Trophoblast cell (in vitro differentiated cells and primary cell): Measurements from ENCODE around the gene TBC1D22A.

Experiments
- DNase-seq, 2 donors: peaks; one replicate each; pipeline ENCODE4 v3.0.0-alpha.2; 2016
- H2AFZ ChIP-seq: 2 replicates; pipeline ENCODE4 v1.6.1; 2013; ENCODE audit warnings: low read length, moderate library complexity, mild to moderate bottlenecking; ENCODE audit not compliant: insufficient read depth, poor library complexity
- H2AK5ac ChIP-seq: 2 replicates; pipeline ENCODE4 v1.6.1; 2013; ENCODE audit warnings: mild to moderate bottlenecking, low read length
- H2BK120ac ChIP-seq: 2 replicates; pipeline ENCODE4 v1.6.1; 2013; ENCODE audit warnings: low read length, mild to moderate bottlenecking, moderate library complexity; ENCODE audit not compliant: insufficient read depth, poor library complexity
- H2BK12ac ChIP-seq: 2 replicates; pipeline ENCODE4 v1.6.1; 2013; ENCODE audit warnings: mild to moderate bottlenecking, low read length, moderate library complexity
- H2BK5ac ChIP-seq: 2 replicates; pipeline ENCODE4 v1.6.1; 2013; ENCODE audit warnings: low read length, low read depth, moderate library complexity, mild to moderate bottlenecking; ENCODE audit not compliant: poor library complexity
- H3K14ac ChIP-seq: 2 replicates; pipeline ENCODE4 v1.6.1; 2013; ENCODE audit warnings: mild to moderate bottlenecking, low read length
- H3K18ac ChIP-seq: 2 replicates; pipeline ENCODE4 v1.6.1; 2013; ENCODE audit warnings: mild to moderate bottlenecking, low read length
- H3K23ac ChIP-seq: 2 replicates; pipeline ENCODE4 v1.6.1; 2013; ENCODE audit warnings: low read length
- H3K27ac ChIP-seq: 2 replicates; pipeline ENCODE4 v1.5.1; 2013; ENCODE audit warnings: low read depth, mild to moderate bottlenecking, inconsistent platforms, low read length, moderate library complexity
- H3K27me3 ChIP-seq: 2 replicates; pipeline ENCODE4 v1.6.1; 2013; ENCODE audit warnings: inconsistent platforms, mild to moderate bottlenecking, low read length, moderate library complexity; ENCODE audit not compliant: insufficient read depth
- H3K36me3 ChIP-seq, 2 experiments: 1 replicate in 1 of 2; 2 replicates in 1 of 2; pipeline ENCODE4 v1.6.1; 2013; ENCODE audit warnings: low read length in 2 of 2, mild to moderate bottlenecking in 2 of 2, moderate library complexity in 1 of 2; ENCODE audit not compliant: insufficient read depth in 2 of 2, control insufficient read depth in 1 of 2
- H3K4ac ChIP-seq: 2 replicates; pipeline ENCODE4 v1.6.1; 2013; ENCODE audit warnings: low read depth, mild to moderate bottlenecking, low read length, moderate library complexity
- H3K4me1 ChIP-seq, 2 experiments: 1 replicate in 1 of 2; 2 replicates in 1 of 2; pipeline ENCODE4 v1.6.1; 2013; ENCODE audit warnings: low read length in 2 of 2, mild to moderate bottlenecking in 2 of 2, moderate library complexity in 1 of 2; ENCODE audit not compliant: insufficient read depth in 2 of 2, control insufficient read depth in 1 of 2
- H3K4me2 ChIP-seq: 2 replicates; pipeline ENCODE4 v1.6.1; 2013; ENCODE audit warnings: inconsistent platforms, mild to moderate bottlenecking, low read length, moderate library complexity
- H3K4me3 ChIP-seq: 2 replicates; pipeline ENCODE4 v1.5.1; 2013; ENCODE audit warnings: mild to moderate bottlenecking, low read depth, low read length, inconsistent platforms
- H3K79me1 ChIP-seq: one replicate; pipeline ENCODE4 v1.6.1; 2013; ENCODE audit warnings: low read length
- H3K79me2 ChIP-seq: 2 replicates; pipeline ENCODE4 v1.6.1; 2013; ENCODE audit warnings: low read length, mild to moderate bottlenecking; ENCODE audit not compliant: control insufficient read depth, insufficient read depth, poor library complexity
- H3K9ac ChIP-seq: 2 replicates; pipeline ENCODE4 v1.6.1; 2013; ENCODE audit warnings: mild to moderate bottlenecking, low read length
- H3K9me3 ChIP-seq: 2 replicates; pipeline ENCODE4 v1.6.1; 2013; ENCODE audit warnings: low read depth, mild to moderate bottlenecking, control low read depth, inconsistent platforms, low read length; ENCODE audit not compliant: insufficient read depth
- H4K12ac ChIP-seq: 2 replicates; pipeline ENCODE4 v1.6.1; 2013; ENCODE audit warnings: low read depth, mild to moderate bottlenecking, low read length, moderate library complexity
- H4K8ac ChIP-seq: 2 replicates; pipeline ENCODE4 v1.6.1; 2013; ENCODE audit warnings: low read depth, mild to moderate bottlenecking, low read length, moderate library complexity
- H4K91ac ChIP-seq: one replicate; pipeline ENCODE4 v1.6.1; 2013; ENCODE audit warnings: low read depth, mild to moderate bottlenecking, low read length, moderate library complexity
- WGBS: extraction: QIAGEN DNeasy Blood & Tissue Kit; methylation state at CpG from one replicate; pipeline ENCODE4 v1.1.7; 2013; ENCODE audit warnings: missing lambda C conversion rate; ENCODE audit not compliant: insufficient read length, insufficient coverage; ENCODE audit errors: extremely low coverage; 5-methylcytosine and 5-hydroxymethylcytosine counted together

TBC1D22A gene

GRCh38 chr22:47015589-47016178 is 253.2 kb downstream of the TBC1D22A start:
- H2BK5ac ChIP-seq, result no peak overlapping the region
- no peaks in the 10 kb centered on the region for H3K79me2 ChIP-seq
- H3K14ac ChIP-seq, result no peak overlapping the region
- no peak overlapping the region for H4K91ac ChIP-seq
- H3K27ac ChIP-seq, result no peak overlapping the region
- no peak overlapping the region for H4K8ac ChIP-seq
- H2AK5ac ChIP-seq, result no peak overlapping the region
- no peak overlapping the region for H4K12ac ChIP-seq
- WGBS, result no CpG with 5 or more reads among the region's 16 CpGs
- no peaks in the 10 kb centered on the region for H3K79me1 ChIP-seq
- no peak overlapping the region for H2BK12ac ChIP-seq
- no peak for DNase-seq
- H3K4me2 ChIP-seq, result no peak overlapping the region
- H3K9me3 ChIP-seq, result peaks cover 9% of the 10 kb centered on the region
- no peak overlapping the region for H3K9ac ChIP-seq
- H3K18ac ChIP-seq, result no peak overlapping the region
- no peak overlapping the region for H3K23ac ChIP-seq
- no peaks in the 10 kb centered on the region for H3K27me3 ChIP-seq
- no peak overlapping the region for H3K4ac ChIP-seq
- no peaks in the 10 kb centered on the region for H3K4me1 ChIP-seq
- peaks cover 0 to 3% of the 10 kb centered on the region in 2 experiments for H3K36me3 ChIP-seq
- no peak overlapping the region for H2AFZ ChIP-seq
- no peak overlapping the region for H3K4me3 ChIP-seq
- no peak overlapping the region for H2BK120ac ChIP-seq

- Histone ChIP-seq H4K8ac (no peak overlapping the region), H3K36me3 (peaks cover 0 to 3% of the 10 kb centered on the region in 2 experiments), H3K27me3 (no peaks in the 10 kb centered on the region), H2AFZ (no peak overlapping the region), H3K79me1 (no peaks in the 10 kb centered on the region), H2AK5ac (no peak overlapping the region), H3K4me1 (no peaks in the 10 kb centered on the region), H3K79me2 (no peaks in the 10 kb centered on the region), H3K4me3 (no peak overlapping the region), H3K9ac (no peak overlapping the region), H2BK120ac (no peak overlapping the region), H3K27ac (no peak overlapping the region), H2BK5ac (no peak overlapping the region), H3K9me3 (peaks cover 12% of the 10 kb centered on the region), H4K12ac (no peak overlapping the region), H2BK12ac (no peak overlapping the region), H3K4me2 (no peak overlapping the region), H3K4ac (no peak overlapping the region), H3K23ac (no peak overlapping the region), H4K91ac (no peak overlapping the region), H3K18ac (no peak overlapping the region), H3K14ac (no peak overlapping the region)
- DNase-seq, result no peak
- WGBS, result no CpG with 5 or more reads among the region's 22 CpGs
These were observed 254.2 kb downstream of the TBC1D22A start for GRCh38 chr22:47016631-47017030.

GRCh38 chr22:47017245-47017644 is 254.8 kb downstream of the TBC1D22A start:
- no peak overlapping the region for H2BK5ac ChIP-seq
- H3K27me3 ChIP-seq, result no peaks in the 10 kb centered on the region
- no peak overlapping the region for H3K4me2 ChIP-seq
- H2AFZ ChIP-seq, result no peak overlapping the region
- H3K27ac ChIP-seq, result no peak overlapping the region
- no peak overlapping the region for H2AK5ac ChIP-seq
- peaks cover 12% of the 10 kb centered on the region for H3K9me3 ChIP-seq
- H3K79me2 ChIP-seq, result no peaks in the 10 kb centered on the region
- H2BK120ac ChIP-seq, result no peak overlapping the region
- H3K18ac ChIP-seq, result no peak overlapping the region
- no peak overlapping the region for H3K23ac ChIP-seq
- H3K14ac ChIP-seq, result no peak overlapping the region
- no peak overlapping the region for H3K4me3 ChIP-seq
- peaks cover 0 to 3% of the 10 kb centered on the region in 2 experiments for H3K36me3 ChIP-seq
- no peaks in the 10 kb centered on the region for H3K79me1 ChIP-seq
- no CpG with 5 or more reads among the region's 13 CpGs for WGBS
- no peak overlapping the region for H3K4ac ChIP-seq
- no peak overlapping the region for H4K91ac ChIP-seq
- no peak overlapping the region for H4K8ac ChIP-seq
- no peak overlapping the region for H2BK12ac ChIP-seq
- H3K9ac ChIP-seq, result no peak overlapping the region
- H4K12ac ChIP-seq, result no peak overlapping the region
- no peaks in the 10 kb centered on the region for H3K4me1 ChIP-seq
- no peak for DNase-seq

GRCh38 chr22:47018010-47018910 is 255.8 kb downstream of the TBC1D22A start:
- no peak overlapping the region for H2AFZ ChIP-seq
- H4K12ac ChIP-seq, result no peak overlapping the region
- peaks cover 12% of the 10 kb centered on the region for H3K9me3 ChIP-seq
- H3K36me3 ChIP-seq, result no peaks in the 10 kb centered on the region
- DNase-seq, result no peak
- no peak overlapping the region for H3K18ac ChIP-seq
- H2BK12ac ChIP-seq, result no peak overlapping the region
- H3K4me2 ChIP-seq, result no peak overlapping the region
- H3K9ac ChIP-seq, result no peak overlapping the region
- WGBS, result no CpG with 5 or more reads among the region's 32 CpGs
- H4K8ac ChIP-seq, result no peak overlapping the region
- H3K14ac ChIP-seq, result no peak overlapping the region
- no peak overlapping the region for H3K4ac ChIP-seq
- no peaks in the 10 kb centered on the region for H3K79me1 ChIP-seq
- H4K91ac ChIP-seq, result no peak overlapping the region
- no peak overlapping the region for H3K27ac ChIP-seq
- H2BK120ac ChIP-seq, result no peak overlapping the region
- H3K79me2 ChIP-seq, result no peaks in the 10 kb centered on the region
- H2BK5ac ChIP-seq, result no peak overlapping the region
- H3K23ac ChIP-seq, result no peak overlapping the region
- no peak overlapping the region for H2AK5ac ChIP-seq
- no peaks in the 10 kb centered on the region for H3K4me1 ChIP-seq
- no peaks in the 10 kb centered on the region for H3K27me3 ChIP-seq
- no peak overlapping the region for H3K4me3 ChIP-seq
